OCI-LY3 (cell line): ENCODE results near the gene CDC25A.
"Not testable (repeated sequence)": the region's sequence is repeated elsewhere in the genome, so short reads cannot be mapped to it uniquely, and the experiment has no call there.

Experiments used
- H2AFZ ChIP-seq: fragments of 200-600, 300-600 bp; shearing (Covaris generic); 2 replicates; pipeline ENCODE4 v1.6.0; 2014; ENCODE audit warnings: antibody characterized with exemption, low read depth, low read length
- H3K27ac ChIP-seq: fragments of 200-600, 300-600 bp; sonication (generic); 2 replicates; pipeline ENCODE4 v1.5.1; 2014; ENCODE audit warnings: mild to moderate bottlenecking, low read length, moderate library complexity, mixed read lengths
- H3K27me3 ChIP-seq: fragments of 200-600, 300-600 bp; sonication (generic); 2 replicates; pipeline ENCODE4 v1.6.1; 2014; ENCODE audit warnings: low read depth, low read length, mixed read lengths
- H3K36me3 ChIP-seq: fragments of 200-600, 300-600 bp; sonication (generic); replicated peaks from 2 replicates; pipeline ENCODE3; 2014; ENCODE audit warnings: low read depth, low read length, mixed read lengths
- H3K4me1 ChIP-seq: fragments of 300-600, 200-600 bp; sonication (generic); 2 replicates; pipeline ENCODE4 v1.6.1; 2014; ENCODE audit warnings: low read length, mixed read lengths
- H3K4me2 ChIP-seq: fragments of 200-600, 300-600 bp; sonication (generic); 2 replicates; pipeline ENCODE4 v1.6.1; 2014; ENCODE audit warnings: low read length, mixed read lengths
- H3K4me3 ChIP-seq: fragments of 300-600, 200-600 bp; sonication (generic); 2 replicates; pipeline ENCODE4 v1.5.1; 2014; ENCODE audit warnings: antibody characterized with exemption, mild to moderate bottlenecking, low read length, moderate library complexity
- H3K79me2 ChIP-seq: fragments of 300-600, 200-600 bp; shearing (Covaris generic); 2 replicates; pipeline ENCODE4 v1.6.1; 2014; ENCODE audit warnings: mild to moderate bottlenecking, low read length, mixed read lengths
- H3K9ac ChIP-seq: fragments of 300-600, 200-600 bp; shearing (Covaris generic); 2 replicates; pipeline ENCODE4 v1.6.0; 2014; ENCODE audit warnings: mild to moderate bottlenecking, low read length, moderate library complexity
- H3K9me3 ChIP-seq: fragments of 200-600, 300-600 bp; shearing (Covaris generic); 2 replicates; pipeline ENCODE4 v1.6.1; 2014; ENCODE audit warnings: low read length, mixed read lengths; ENCODE audit not compliant: insufficient read depth
- H4K20me1 ChIP-seq: fragments of 200-600, 300-600 bp; sonication (generic); 2 replicates; pipeline ENCODE4 v1.6.1; 2016; ENCODE audit warnings: low read length, mixed read lengths; ENCODE audit not compliant: insufficient read depth
- CTCF ChIP-seq: fragments of 200-600, 300-600 bp; sonication (generic); IDR thresholded peaks from 2 replicates; pipeline ENCODE4 v1.5.1; 2014; ENCODE audit warnings: antibody characterized with exemption, low read length, low read depth
- EZH2phosphoT487 ChIP-seq: fragments of 200-600 bp; shearing (Covaris generic); IDR thresholded peaks from 2 replicates; pipeline ENCODE4 v1.6.1; 2018; ENCODE audit warnings: antibody characterized with exemption, mixed run types, low read depth

CDC25A gene

GRCh38 chr3:48118322-48118721, 69.9 kb downstream of the CDC25A start:
- Histone ChIP-seq H3K27ac (no peak overlapping the region), H3K9ac (no peak overlapping the region), H3K4me3 (no peak overlapping the region), H3K9me3 (no peaks in the 10 kb centered on the region), H3K79me2 (no peaks in the 10 kb centered on the region), H3K27me3 (no peaks in the 10 kb centered on the region), H3K4me2 (no peak overlapping the region), H4K20me1 (no peaks in the 10 kb centered on the region), H2AFZ (no peak overlapping the region), H3K4me1 (no peaks in the 10 kb centered on the region), H3K36me3 (no peaks in the 10 kb centered on the region)
- no peak for TF ChIP-seq EZH2phosphoT487
- TF ChIP-seq CTCF = no peak

GRCh38 chr3:48112813-48113212, 75.4 kb downstream of the CDC25A start:
- H2AFZ ChIP-seq = peak overlapping the region; percentile 74
- no peaks in the 10 kb centered on the region for H3K27me3 ChIP-seq
- H3K9me3 ChIP-seq = no peaks in the 10 kb centered on the region
- 0 out of 2 replicates have a peak overlapping the region, but pooled peaks have one; percentile 25 for H3K4me3 ChIP-seq
- H3K36me3 ChIP-seq = no peaks in the 10 kb centered on the region
- H3K4me2 ChIP-seq = peak overlapping the region; percentile 60
- no peak overlapping the region for H3K27ac ChIP-seq
- no peak overlapping the region for H3K9ac ChIP-seq
- H3K79me2 ChIP-seq = no peaks in the 10 kb centered on the region
- peaks cover 9% of the 10 kb centered on the region for H3K4me1 ChIP-seq
- H4K20me1 ChIP-seq = no peaks in the 10 kb centered on the region
- no peak for TF ChIP-seq EZH2phosphoT487
- TF ChIP-seq CTCF = no peak

- H3K4me2 ChIP-seq = peak overlapping the region; percentile 60
- H3K27me3 ChIP-seq, H4K20me1 ChIP-seq, H3K36me3 ChIP-seq, H3K79me2 ChIP-seq, H3K9ac ChIP-seq, H3K4me1 ChIP-seq, H3K9me3 ChIP-seq, H3K27ac ChIP-seq: not testable (repeated sequence)
- 0 out of 2 replicates have a peak overlapping the region, but pooled peaks have one; percentile 25 for H3K4me3 ChIP-seq
- peak overlapping the region; percentile 74 for H2AFZ ChIP-seq
These were observed 76.0 kb downstream of the CDC25A start for GRCh38 chr3:48112108-48112791.

- no peak for TF ChIP-seq EZH2phosphoT487
- TF ChIP-seq CTCF = no peak
- no peak overlapping the region for H3K4me2 ChIP-seq
These were observed 77.8 kb downstream of the CDC25A start for GRCh38 chr3:48110463-48110862.

More at GRCh38 chr3:48110463-48110862, 77.8 kb downstream of the CDC25A start:
- H2AFZ ChIP-seq = no peak overlapping the region
- H3K4me3 ChIP-seq = no peak overlapping the region
- peaks cover 9% of the 10 kb centered on the region for H3K4me1 ChIP-seq
- no peaks in the 10 kb centered on the region for H3K79me2 ChIP-seq
- no peaks in the 10 kb centered on the region for H3K9me3 ChIP-seq
- H3K36me3 ChIP-seq = no peaks in the 10 kb centered on the region
- no peaks in the 10 kb centered on the region for H4K20me1 ChIP-seq
- no peaks in the 10 kb centered on the region for H3K27me3 ChIP-seq
- no peak overlapping the region for H3K27ac ChIP-seq
- H3K9ac ChIP-seq = no peak overlapping the region
